OCI-LY7 (cell line): ENCODE measurements around the gene FOSB.

Source experiments
- EZH2phosphoT487 ChIP-seq: fragments of 200-600 bp; sonication (generic); IDR thresholded peaks from 2 replicates; pipeline ENCODE4 v1.6.1; 2018; ENCODE audit warnings: low read depth, borderline replicate concordance, mild to moderate bottlenecking, mixed run types, antibody characterized with exemption, low read length, moderate library complexity, mixed read lengths
- TF ChIP-seq, protein P1 (sequence below): fragments of 200-600 bp; sonication (generic); conservative IDR thresholded peaks from 2 replicates; pipeline ENCODE4 v1.5.1; 2014; ENCODE audit warnings: mild to moderate bottlenecking, antibody characterized with exemption, low read length, moderate library complexity, mixed read lengths

DNA sequence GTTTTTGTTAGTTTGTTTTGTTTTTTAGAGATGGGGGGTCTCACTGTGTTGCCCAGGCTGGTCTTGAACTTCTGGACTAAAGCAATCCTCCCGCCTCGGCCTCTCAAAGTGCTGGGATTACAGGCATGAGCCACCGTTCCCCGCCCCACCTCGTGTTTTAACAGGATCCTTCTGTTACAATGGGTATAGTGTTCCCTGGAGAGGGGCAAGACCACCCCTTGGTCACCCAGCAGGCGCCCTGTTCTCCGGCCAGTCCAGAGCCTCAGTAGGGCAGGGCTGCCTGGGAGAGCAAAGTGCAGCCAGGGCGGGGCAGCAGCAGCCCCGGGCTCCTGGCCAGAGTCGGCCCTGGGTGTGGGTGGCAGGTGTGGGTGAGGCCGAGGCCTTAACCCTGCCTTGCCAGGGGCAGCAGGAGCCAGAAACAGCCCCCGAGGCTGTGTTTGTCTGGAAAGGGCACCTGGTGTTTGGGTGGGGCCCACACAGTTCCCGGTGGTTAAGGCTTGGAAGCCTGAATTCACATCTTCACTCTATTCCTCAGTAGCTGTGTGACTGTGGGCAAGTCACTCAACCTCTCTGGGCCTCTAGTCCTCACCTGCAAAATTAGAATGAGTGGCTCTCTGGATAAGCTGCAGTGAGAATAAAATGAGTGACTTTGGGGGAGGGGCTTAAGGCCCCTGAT lies 46.7 kb downstream of the FOSB start:
- no peak for TF ChIP-seq EZH2phosphoT487
- TF ChIP-seq, protein P1, sequence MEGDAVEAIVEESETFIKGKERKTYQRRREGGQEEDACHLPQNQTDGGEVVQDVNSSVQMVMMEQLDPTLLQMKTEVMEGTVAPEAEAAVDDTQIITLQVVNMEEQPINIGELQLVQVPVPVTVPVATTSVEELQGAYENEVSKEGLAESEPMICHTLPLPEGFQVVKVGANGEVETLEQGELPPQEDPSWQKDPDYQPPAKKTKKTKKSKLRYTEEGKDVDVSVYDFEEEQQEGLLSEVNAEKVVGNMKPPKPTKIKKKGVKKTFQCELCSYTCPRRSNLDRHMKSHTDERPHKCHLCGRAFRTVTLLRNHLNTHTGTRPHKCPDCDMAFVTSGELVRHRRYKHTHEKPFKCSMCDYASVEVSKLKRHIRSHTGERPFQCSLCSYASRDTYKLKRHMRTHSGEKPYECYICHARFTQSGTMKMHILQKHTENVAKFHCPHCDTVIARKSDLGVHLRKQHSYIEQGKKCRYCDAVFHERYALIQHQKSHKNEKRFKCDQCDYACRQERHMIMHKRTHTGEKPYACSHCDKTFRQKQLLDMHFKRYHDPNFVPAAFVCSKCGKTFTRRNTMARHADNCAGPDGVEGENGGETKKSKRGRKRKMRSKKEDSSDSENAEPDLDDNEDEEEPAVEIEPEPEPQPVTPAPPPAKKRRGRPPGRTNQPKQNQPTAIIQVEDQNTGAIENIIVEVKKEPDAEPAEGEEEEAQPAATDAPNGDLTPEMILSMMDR: no peak
